ENCODE data around the gene JADE1.

GRCh38 chr4:128866269-128866668 is 56.8 kb downstream of the JADE1 start:
- TF ChIP-seq, protein P1, sequence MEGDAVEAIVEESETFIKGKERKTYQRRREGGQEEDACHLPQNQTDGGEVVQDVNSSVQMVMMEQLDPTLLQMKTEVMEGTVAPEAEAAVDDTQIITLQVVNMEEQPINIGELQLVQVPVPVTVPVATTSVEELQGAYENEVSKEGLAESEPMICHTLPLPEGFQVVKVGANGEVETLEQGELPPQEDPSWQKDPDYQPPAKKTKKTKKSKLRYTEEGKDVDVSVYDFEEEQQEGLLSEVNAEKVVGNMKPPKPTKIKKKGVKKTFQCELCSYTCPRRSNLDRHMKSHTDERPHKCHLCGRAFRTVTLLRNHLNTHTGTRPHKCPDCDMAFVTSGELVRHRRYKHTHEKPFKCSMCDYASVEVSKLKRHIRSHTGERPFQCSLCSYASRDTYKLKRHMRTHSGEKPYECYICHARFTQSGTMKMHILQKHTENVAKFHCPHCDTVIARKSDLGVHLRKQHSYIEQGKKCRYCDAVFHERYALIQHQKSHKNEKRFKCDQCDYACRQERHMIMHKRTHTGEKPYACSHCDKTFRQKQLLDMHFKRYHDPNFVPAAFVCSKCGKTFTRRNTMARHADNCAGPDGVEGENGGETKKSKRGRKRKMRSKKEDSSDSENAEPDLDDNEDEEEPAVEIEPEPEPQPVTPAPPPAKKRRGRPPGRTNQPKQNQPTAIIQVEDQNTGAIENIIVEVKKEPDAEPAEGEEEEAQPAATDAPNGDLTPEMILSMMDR (conservative IDR thresholded peaks at IDR 0.05 in 1 of 2, IDR thresholded peaks at IDR 0.05 in 1 of 2; ENCODE audit: low read depth in 1 of 2, low read length in 2 of 2) = no peak
- TF ChIP-seq EZH2 (IDR thresholded peaks at IDR 0.05; ENCODE audit: low read length, missing control alignments) = no peak
